Activated CD8-positive, alpha-beta T cell treated with anti-CD3 and anti-CD28 coated beads, Interleukin-2, amount 10 ng/mL, durations not matched to agents 7 days and 5 days (primary cell): ENCODE results near the gene UBE2L6. TPM values are rescaled to one million over a fixed set of nuclear protein-coding genes. Genes with fewer than 3 reads are reported as not detected.
"Not testable (repeated sequence)": the region's sequence is repeated elsewhere in the genome, so short reads cannot be mapped to it uniquely, and the experiment has no call there.

Source experiments
- ATAC-seq: fragments of 150-1000 bp; cut with Tn5 transposase; one replicate; pipeline ENCODE4 v1.10.0; 2021; ENCODE audit warnings: moderate library complexity
- CTCF ChIA-PET: fragments of 350-600 bp; sonication (Branson Sonifier 250); formaldehyde crosslinking; loops from one replicate; lab custom pipeline; 2021; ENCODE audit warnings: antibody characterized with exemption; lab: Charles Lee
- POLR2A ChIA-PET: fragments of 350-600 bp; sonication (Branson Sonifier 250); formaldehyde crosslinking; loops from one replicate; lab custom pipeline; 2021; ENCODE audit warnings: antibody characterized with exemption; lab: Charles Lee
- DNase-seq: peaks from one replicate; pipeline ENCODE4 v3.0.0-alpha.2; 2020
- H3K27ac Mint-ChIP-seq: one replicate; pipeline ENCODE4 v1.8.0; 2021; ENCODE audit warnings: mild to moderate bottlenecking, mixed read lengths
- H3K27me3 Mint-ChIP-seq: one replicate; pipeline ENCODE4 v1.8.0; 2021; ENCODE audit warnings: low read depth, mixed read lengths
- H3K36me3 Mint-ChIP-seq: one replicate; pipeline ENCODE4 v1.8.0; 2021; ENCODE audit warnings: low read depth, mixed read lengths
- H3K4me1 Mint-ChIP-seq: one replicate; pipeline ENCODE4 v1.8.0; 2021; ENCODE audit warnings: low read depth, mixed read lengths
- H3K4me3 Mint-ChIP-seq: one replicate; pipeline ENCODE4 v1.8.0; 2021; ENCODE audit warnings: mild to moderate bottlenecking, mixed read lengths
- H3K9me3 Mint-ChIP-seq: one replicate; pipeline ENCODE4 v1.8.0; 2022; ENCODE audit warnings: mixed read lengths; ENCODE audit not compliant: insufficient read depth
- total RNA-seq, 2 experiments: library from RNA; stranded (reverse); gene quantifications; one replicate each; pipeline ENCODE4 v1.2.3, GENCODE V29; 2021

Gene UBE2L6
- total RNA-seq, 2 experiments from 2014 or later: 222 to 232 TPM

DNA sequence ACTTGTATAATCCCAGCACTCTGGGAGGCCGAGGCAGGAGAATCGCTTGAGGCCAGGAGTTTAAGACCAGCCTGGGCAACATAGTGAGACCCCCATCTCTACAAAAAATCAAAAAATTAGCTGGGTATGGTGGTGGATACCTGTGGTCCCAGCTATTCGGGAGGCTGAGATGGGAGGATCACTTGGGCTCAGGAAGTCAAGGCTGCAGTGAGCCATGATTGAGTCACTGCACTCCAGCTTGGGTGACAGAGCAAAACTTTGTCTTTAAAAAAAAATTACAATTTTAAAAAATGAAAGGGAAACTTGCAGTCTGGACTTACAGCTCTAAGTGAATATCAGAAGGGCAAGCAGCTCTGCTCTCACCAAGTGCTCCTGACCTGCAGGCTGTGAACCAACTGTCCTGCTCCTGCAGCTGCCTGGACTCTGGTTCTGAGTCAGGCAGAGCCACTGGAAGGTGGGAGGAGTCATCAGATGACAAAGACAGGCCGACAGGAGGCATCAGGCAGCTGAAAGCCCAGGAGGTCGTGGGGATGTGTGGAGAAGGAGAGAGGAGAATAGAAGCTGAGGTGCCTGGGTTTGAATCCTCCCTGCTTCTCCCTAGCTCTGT lies 20.5 kb downstream of the UBE2L6 start:
- peak overlapping the region; percentile 60 for H3K27ac Mint-ChIP-seq
- H3K27me3 Mint-ChIP-seq: no peaks in the 10 kb centered on the region
- H3K4me1 Mint-ChIP-seq: peaks cover 14% of the 10 kb centered on the region
- H3K4me3 Mint-ChIP-seq: no peak overlapping the region
- DNase-seq: no peak
- H3K9me3 Mint-ChIP-seq: no peaks in the 10 kb centered on the region
- ChIA-PET CTCF (interaction anchor here (1.1 to 2.6 kb wide), 6 partner anchors 20 to 98 kb away, joined by 3 to 12 read pairs (median 6); partner anchors contain the start of gene UBE2L6), POLR2A (interaction anchor here (0.7 to 1.0 kb wide), 2 partner anchors 15 to 55 kb away, joined by 3 to 4 read pairs; no protein-coding TSS in a partner anchor)
- H3K36me3 Mint-ChIP-seq: peaks cover 51% of the 10 kb centered on the region
- no peak for ATAC-seq

DNA sequence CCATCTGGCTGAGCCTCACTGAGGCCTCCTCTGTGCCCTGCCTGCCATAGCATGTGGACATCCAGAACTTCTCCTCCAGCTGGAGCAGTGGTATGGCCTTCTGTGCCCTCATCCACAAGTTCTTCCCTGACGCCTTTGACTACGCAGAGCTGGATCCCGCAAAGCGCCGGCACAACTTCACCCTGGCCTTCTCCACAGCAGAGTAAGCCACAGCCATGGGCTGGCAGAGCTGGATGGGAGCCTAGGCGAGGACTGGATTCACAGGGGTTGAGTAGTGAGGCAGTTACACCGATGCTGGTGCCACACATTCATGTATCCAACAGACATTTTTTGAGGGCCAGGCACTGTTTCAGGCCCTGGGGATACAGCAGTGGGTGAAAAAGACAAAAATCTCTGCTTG lies 21.0 kb downstream of the UBE2L6 start:
- H3K27me3 Mint-ChIP-seq: no peaks in the 10 kb centered on the region
- H3K36me3 Mint-ChIP-seq: peaks cover 46% of the 10 kb centered on the region
- ChIA-PET CTCF (interaction anchor here (1.1 to 2.6 kb wide), 3 partner anchors 19 to 98 kb away, joined by 3 to 10 read pairs (median 7); no protein-coding TSS in a partner anchor), POLR2A (interaction anchor here (0.7 kb wide), 1 partner anchor 55 kb away, joined by 4 read pairs; no protein-coding TSS in a partner anchor)
- ATAC-seq: no peak
- H3K9me3 Mint-ChIP-seq: no peaks in the 10 kb centered on the region
- no peak overlapping the region for H3K4me3 Mint-ChIP-seq
- H3K4me1 Mint-ChIP-seq: peaks cover 14% of the 10 kb centered on the region
- no peak for DNase-seq
- H3K27ac Mint-ChIP-seq: no peak overlapping the region

DNA sequence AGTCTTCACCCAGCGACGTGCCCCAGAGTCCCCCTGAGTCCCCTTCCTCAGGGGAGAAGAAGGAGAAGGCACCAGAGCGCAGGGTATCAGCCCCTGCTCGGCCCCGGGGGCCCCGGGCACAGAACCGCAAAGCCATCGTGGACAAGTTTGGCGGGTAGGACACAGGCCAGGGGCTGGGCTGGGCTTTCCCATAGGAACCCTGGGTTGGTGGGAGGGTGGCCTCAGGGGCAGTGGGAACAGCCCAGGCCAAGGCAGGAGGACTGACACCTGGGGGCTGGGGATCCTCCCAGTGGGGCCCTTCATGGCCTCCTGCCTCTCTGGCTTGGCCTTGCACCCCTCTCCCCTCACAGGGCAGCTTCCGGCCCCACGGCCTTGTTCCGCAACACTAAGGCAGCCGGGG lies 21.6 kb downstream of the UBE2L6 start:
- Mint-ChIP-seq H3K27ac (no peak overlapping the region), H3K27me3 (no peaks in the 10 kb centered on the region), H3K36me3 (peaks cover 44% of the 10 kb centered on the region), H3K4me1 (peaks cover 14% of the 10 kb centered on the region), H3K9me3 (no peaks in the 10 kb centered on the region), H3K4me3 (no peak overlapping the region)
- ChIA-PET CTCF (interaction anchor here (1.2 kb wide), 1 partner anchor 54 kb away, joined by 4 read pairs; no protein-coding TSS in a partner anchor), POLR2A (no interaction called here)
- DNase-seq (no peak), ATAC-seq (no peak)

DNA sequence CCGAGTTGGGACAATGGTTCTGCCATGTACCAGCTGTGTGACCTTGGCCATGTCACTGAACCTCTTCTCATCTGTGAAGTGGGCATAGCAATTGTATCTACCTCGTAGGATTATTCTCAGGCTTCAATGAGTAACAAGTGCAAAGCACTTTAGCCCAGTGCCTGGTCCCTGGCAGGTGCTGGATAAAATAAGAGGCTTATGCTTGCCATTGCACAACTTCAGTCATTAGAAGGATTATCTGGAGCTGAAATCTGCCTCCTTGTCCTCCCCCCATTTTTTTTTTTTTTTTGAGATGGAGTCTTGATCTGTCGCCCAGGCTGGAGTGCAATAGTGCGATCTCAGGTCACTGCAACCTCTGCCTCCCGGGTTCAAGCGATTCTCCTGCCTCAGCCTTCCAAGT lies 22.9 kb downstream of the UBE2L6 start:
- no peak overlapping the region for H3K27ac Mint-ChIP-seq
- H3K9me3 Mint-ChIP-seq: no peaks in the 10 kb centered on the region
- CTCF ChIA-PET: interaction anchor here (1.2 to 1.9 kb wide), 3 partner anchors 51 to 95 kb away, joined by 3 to 5 read pairs (median 4); no protein-coding TSS in a partner anchor
- no peak for ATAC-seq
- H3K36me3 Mint-ChIP-seq: peaks cover 34% of the 10 kb centered on the region
- POLR2A ChIA-PET: interaction anchor here (0.5 to 1.0 kb wide), 2 partner anchors 13 to 126 kb away, joined by 4 read pairs; no protein-coding TSS in a partner anchor
- no peak for DNase-seq
- H3K4me1 Mint-ChIP-seq: peaks cover 10% of the 10 kb centered on the region
- no peak overlapping the region for H3K4me3 Mint-ChIP-seq
- H3K27me3 Mint-ChIP-seq: no peaks in the 10 kb centered on the region

DNA sequence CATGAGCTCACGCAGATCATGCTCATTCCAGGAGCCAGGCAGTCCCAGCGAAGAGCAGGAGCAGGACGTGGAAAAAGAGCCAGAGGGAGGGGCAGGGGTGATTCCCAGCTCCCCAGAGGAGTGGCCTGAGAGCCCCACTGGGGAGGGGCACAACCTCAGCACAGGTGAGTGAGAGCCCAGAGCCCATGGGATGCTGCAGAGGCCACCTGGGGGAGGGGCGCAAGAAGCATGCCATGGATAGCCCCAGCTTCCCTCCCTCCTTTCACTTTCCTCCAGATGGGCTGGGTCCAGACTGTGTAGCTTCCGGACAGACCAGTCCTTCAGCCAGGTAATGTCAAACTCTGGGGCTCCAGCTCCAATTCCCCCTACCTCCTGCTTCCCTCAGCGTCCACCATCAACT lies 23.9 kb downstream of the UBE2L6 start:
- H3K27ac Mint-ChIP-seq: no peak overlapping the region
- ChIA-PET POLR2A (interaction anchor here (0.6 kb wide), 1 partner anchor 218 kb away, joined by 5 read pairs; no protein-coding TSS in a partner anchor), CTCF (interaction anchor here (1.3 to 1.9 kb wide), 2 partner anchors 50 to 96 kb away, joined by 3 to 5 read pairs; no protein-coding TSS in a partner anchor)
- H3K27me3 Mint-ChIP-seq: no peaks in the 10 kb centered on the region
- no peak overlapping the region for H3K4me3 Mint-ChIP-seq
- peaks cover 31% of the 10 kb centered on the region for H3K36me3 Mint-ChIP-seq
- ATAC-seq (no peak), DNase-seq (no peak)
- no peaks in the 10 kb centered on the region for H3K9me3 Mint-ChIP-seq
- peaks cover 9% of the 10 kb centered on the region for H3K4me1 Mint-ChIP-seq

DNA sequence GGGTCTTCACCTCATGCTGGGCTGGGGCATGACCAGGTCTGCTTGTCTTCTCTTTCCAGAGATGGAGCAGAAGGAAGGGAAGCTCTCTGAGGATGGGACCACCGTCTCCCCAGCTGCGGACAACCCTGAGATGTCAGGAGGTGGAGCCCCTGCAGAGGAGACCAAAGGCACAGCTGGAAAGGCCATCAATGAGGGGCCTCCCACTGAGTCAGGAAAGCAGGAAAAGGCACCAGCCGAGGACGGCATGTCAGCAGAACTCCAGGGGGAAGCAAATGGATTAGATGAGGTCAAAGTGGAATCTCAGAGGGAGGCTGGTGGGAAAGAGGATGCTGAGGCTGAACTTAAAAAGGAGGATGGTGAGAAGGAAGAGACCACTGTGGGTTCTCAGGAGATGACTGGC lies 24.9 kb downstream of the UBE2L6 start:
- peaks cover 24% of the 10 kb centered on the region for H3K36me3 Mint-ChIP-seq
- ChIA-PET POLR2A (no interaction called here), CTCF (no interaction called here)
- H3K4me3 Mint-ChIP-seq: no peak overlapping the region
- DNase-seq: no peak
- H3K27me3 Mint-ChIP-seq: no peaks in the 10 kb centered on the region
- peaks cover 2% of the 10 kb centered on the region for H3K4me1 Mint-ChIP-seq
- no peak for ATAC-seq
- H3K27ac Mint-ChIP-seq: peak overlapping the region; percentile 27
- H3K9me3 Mint-ChIP-seq: no peaks in the 10 kb centered on the region

DNA sequence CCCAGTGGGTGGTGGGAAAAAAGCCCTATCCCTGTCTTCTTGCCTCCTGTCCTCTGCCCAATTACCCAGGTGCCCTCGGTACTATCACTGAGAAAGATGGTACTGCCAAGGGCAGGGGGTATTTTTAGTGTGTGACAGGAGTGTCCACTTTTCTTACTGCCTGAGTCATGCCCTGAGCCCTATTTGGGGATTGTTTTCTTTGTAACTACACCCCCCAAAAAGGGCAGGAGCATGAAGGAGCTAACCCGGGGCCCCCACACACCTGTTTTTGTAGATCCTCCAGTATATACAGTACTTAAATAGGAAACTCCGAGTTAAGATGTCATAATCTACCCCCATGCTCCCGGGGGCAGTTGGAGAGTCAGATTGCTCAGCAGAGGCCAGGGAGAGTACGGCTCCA lies 26.3 kb downstream of the UBE2L6 start:
- H3K27me3 Mint-ChIP-seq: no peaks in the 10 kb centered on the region
- no peaks in the 10 kb centered on the region for H3K4me1 Mint-ChIP-seq
- H3K36me3 Mint-ChIP-seq: peaks cover 18% of the 10 kb centered on the region
- no peak overlapping the region for H3K4me3 Mint-ChIP-seq
- ATAC-seq (no peak), DNase-seq (no peak)
- no peak overlapping the region for H3K27ac Mint-ChIP-seq
- no peaks in the 10 kb centered on the region for H3K9me3 Mint-ChIP-seq
- POLR2A ChIA-PET: no interaction called here
- CTCF ChIA-PET: no interaction called here

DNA sequence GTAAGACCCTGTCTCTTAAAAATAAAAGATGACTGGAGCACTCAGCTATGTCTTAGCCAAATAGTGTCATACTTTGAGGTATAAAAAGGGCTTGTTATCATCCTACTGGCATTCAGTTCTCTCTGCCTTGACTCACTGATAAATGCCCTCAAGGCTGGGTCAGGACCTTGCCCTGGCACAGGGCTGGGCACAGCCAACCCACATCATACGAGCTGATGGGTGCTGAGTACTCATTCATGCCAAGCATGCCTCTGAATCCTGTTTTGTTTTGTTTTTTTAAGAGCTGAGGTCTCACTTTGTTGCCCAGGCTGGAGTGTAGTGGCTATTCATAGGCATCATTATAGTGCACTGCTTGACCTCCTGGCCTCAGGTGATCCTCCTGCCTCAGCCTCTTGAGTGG lies 28.1 kb downstream of the UBE2L6 start:
- Mint-ChIP-seq H3K9me3 (no peaks in the 10 kb centered on the region), H3K27ac (no peak overlapping the region), H3K4me3 (no peak overlapping the region), H3K27me3 (no peaks in the 10 kb centered on the region), H3K4me1 (no peaks in the 10 kb centered on the region), H3K36me3 (peaks cover 17% of the 10 kb centered on the region)
- DNase-seq (no peak), ATAC-seq (no peak)
- POLR2A ChIA-PET: no interaction called here
- CTCF ChIA-PET: interaction anchor here (1.0 to 1.3 kb wide), 2 partner anchors 12 to 46 kb away, joined by 4 to 5 read pairs; no protein-coding TSS in a partner anchor

DNA sequence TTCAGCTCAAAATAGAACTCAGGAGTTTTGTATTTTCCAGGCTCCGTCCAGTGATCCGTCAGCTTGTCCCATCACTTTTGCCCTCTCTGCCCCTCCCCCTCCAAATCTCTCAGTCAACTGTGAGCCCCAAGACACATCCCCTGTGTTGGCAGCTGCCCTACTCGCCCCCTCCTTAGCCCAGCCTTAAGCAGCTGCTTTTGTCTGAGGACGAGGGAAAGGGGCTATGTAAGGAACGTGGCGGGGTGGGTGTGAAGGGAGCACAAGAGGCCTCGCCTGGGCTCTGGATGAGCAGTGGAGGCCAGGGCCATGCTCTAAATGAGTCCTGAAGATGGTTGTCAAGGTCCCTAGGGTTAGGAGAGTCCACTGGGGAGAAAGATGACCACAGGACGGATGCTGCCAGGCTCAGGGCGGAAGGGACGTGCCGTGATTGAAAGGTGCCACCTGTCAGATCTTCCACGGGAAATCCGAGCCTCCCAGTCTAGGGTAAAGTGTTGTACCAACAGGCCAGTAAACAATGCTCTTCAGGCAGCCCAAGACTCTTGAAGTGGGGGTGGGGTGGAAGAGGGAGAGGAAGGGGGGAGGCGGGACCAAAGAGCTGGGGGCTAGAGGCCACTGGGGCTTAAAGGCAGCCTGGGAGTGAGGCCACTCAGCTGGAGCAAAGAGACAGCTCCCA lies 30.4 kb downstream of the UBE2L6 start, which contains the start of gene SMTNL1:
Gene SMTNL1, plus strand, starts transcription at position 649 of the 673 bp plus-strand sequence. CDS start 5,048 bp downstream, outside the sequence.
- H3K27me3 Mint-ChIP-seq: no peaks in the 10 kb centered on the region
- peak within 1 kb of the TSS; percentile 59 for H3K27ac Mint-ChIP-seq
- ChIA-PET CTCF (interaction anchor here (0.7 kb wide), 1 partner anchor 78 kb away, joined by 3 read pairs; no protein-coding TSS in a partner anchor), POLR2A (no interaction called here)
- H3K4me1 Mint-ChIP-seq: peaks cover 6% of the 10 kb centered on the region
- no peak for ATAC-seq
- DNase-seq: no peak
- no peak within 1 kb of the TSS for H3K4me3 Mint-ChIP-seq
- peaks cover 12% of the 10 kb centered on the region for H3K36me3 Mint-ChIP-seq
- H3K9me3 Mint-ChIP-seq: no peaks in the 10 kb centered on the region

DNA sequence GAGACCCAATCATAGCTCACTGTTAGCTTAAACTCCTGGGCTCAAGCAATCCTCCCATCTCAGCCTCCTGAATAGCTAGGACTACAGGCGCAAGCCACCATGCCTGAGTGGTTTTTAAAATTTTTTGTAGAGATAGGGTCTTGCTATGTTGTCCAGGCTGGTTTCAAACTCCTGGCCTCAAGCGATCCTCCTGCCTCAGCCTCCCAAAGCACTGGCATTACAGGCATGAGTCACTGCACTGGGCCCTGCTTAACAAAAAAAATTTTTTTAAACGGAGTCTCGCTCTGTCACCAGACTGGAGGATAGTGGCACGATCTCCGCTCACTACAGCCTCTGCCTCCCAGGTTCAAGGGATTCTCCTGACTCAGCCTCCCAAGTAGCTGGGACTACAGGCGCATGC lies 33.0 kb downstream of the UBE2L6 start:
- CTCF ChIA-PET: interaction anchor here (0.7 to 2.2 kb wide), 4 partner anchors 41 to 110 kb away, joined by 3 to 8 read pairs (median 5); no protein-coding TSS in a partner anchor
- POLR2A ChIA-PET, H3K4me3 Mint-ChIP-seq, H3K9me3 Mint-ChIP-seq, H3K27ac Mint-ChIP-seq, ATAC-seq, DNase-seq, H3K27me3 Mint-ChIP-seq: not testable (repeated sequence)
- Mint-ChIP-seq H3K36me3 (peaks cover 13% of the 10 kb centered on the region), H3K4me1 (peaks cover 24% of the 10 kb centered on the region)

DNA sequence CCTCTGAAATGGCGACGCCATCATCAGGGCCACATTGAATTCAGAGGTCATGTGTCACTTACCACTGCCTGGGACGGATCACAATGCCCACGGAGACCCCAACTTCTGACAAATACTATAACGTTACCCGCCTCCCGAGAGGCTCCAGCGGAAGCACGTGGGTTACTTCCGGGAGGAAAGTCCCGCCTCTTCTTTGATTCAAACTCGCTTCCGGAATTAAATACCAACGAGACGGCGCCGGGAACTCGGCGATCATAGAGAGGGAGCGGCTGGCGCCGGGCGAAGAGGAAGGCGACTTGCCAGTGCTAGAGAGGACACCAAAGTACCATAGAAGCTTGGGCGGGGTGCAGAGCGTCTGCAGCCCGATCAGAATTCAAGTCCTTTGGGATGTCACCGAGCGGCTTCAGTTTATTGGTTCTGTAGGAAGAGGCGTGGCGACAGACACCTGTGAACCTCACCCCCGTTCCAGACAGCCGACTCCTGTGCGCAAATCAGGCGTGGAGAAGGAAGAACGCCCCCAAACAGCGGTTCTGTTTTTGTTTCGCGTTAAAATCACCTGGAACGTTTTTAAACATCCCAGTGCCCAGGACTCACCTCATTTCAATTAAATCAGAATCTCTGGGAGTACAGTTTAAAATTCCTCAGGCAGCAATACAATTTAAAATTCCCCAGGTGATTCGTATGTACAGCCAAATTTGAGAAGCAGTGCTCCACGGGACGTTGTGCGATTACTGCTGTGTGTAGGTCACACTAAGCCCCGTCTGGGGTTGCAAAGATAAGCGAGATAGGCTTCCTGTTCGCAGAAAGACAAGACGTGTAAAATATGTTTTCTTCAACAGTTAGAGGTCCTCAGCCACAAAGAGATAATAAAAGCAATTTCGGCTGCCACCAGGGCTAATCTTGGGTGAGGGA lies 36.6 kb downstream of the UBE2L6 start, which contains the start of gene TIMM10:
Gene TIMM10, minus strand, starts transcription at position 159 of the 912 bp plus-strand sequence. CDS start 565 bp downstream, outside the sequence.
- peaks cover 29% of the 10 kb centered on the region for H3K36me3 Mint-ChIP-seq
- ChIA-PET CTCF (interaction anchor here (1.4 to 10.9 kb wide), 9 partner anchors 35 to 114 kb away, joined by 3 to 484 read pairs (median 7); partner anchors contain the start of gene UBE2L6), POLR2A (interaction anchor here (0.5 to 6.7 kb wide), 7 partner anchors 14 to 211 kb away, joined by 3 to 47 read pairs (median 4); partner anchors contain the start of genes SLC43A1 and UBE2L6)
- peak within 1 kb of the TSS; percentile 82 for H3K4me3 Mint-ChIP-seq
- H3K9me3 Mint-ChIP-seq: no peaks in the 10 kb centered on the region
- H3K27ac Mint-ChIP-seq: peak within 1 kb of the TSS; percentile 88
- DNase-seq (peak; percentile 97), ATAC-seq (peak; percentile 97)
- peaks cover 47% of the 10 kb centered on the region for H3K4me1 Mint-ChIP-seq
- no peaks in the 10 kb centered on the region for H3K27me3 Mint-ChIP-seq
